IPS DF 4.7 (cell line): ENCODE measurements around the gene MRPL20.
"Not testable (repeated sequence)": the region's sequence is repeated elsewhere in the genome, so short reads cannot be mapped to it uniquely, and the experiment has no call there.

Experiments
- DNase-seq: peaks from one replicate; pipeline ENCODE4 v3.0.0-alpha.2; 2013; ENCODE audit warnings: low spot score; ENCODE audit errors: extremely low read depth

MRPL20 gene

DNA sequence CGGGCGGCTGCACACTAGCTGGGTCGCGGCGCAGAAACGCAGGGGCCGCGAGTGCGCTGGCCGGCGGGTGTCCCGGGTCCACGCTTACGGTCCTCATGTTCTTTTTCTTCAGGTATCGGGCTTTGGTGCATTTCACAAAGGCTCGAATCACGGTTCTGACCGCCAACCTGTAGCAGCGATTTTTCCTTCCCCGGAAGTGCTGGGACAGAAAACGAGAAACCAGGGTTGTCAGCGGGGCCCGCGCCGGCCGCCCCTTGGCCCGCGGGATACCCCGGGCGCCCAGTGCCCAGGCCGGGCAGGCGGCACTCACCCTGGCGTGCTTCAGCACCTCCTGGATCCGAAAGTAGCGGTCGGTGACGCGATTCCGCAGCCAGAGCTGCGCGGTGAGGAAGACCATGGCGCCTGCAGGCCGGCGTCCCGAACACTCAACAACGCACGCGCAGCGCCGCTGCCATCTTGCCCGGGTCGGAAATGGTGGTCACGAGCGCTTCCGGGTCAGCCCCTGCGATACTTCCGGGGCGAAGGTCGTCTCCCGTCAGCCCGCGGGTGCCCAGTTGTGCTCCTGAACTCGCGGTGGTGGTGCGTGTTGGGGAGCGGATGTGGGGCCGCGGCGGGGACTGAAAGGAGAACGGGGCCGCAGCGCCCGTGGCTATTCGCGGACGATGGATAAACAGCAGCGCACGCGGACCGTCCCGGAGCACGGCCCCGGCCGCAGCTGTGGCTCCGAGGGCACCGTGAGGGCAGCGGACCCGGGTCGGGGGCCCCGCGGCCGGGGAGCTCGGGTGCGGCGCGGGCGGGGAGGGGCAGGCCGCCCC, at the start of gene MRPL20:
Gene MRPL20 (minus strand): TSS at position 473 of the 815 bp plus-strand sequence. CDS start 76 bp downstream, at position 397.
- DNase-seq = peak; percentile 56

DNA sequence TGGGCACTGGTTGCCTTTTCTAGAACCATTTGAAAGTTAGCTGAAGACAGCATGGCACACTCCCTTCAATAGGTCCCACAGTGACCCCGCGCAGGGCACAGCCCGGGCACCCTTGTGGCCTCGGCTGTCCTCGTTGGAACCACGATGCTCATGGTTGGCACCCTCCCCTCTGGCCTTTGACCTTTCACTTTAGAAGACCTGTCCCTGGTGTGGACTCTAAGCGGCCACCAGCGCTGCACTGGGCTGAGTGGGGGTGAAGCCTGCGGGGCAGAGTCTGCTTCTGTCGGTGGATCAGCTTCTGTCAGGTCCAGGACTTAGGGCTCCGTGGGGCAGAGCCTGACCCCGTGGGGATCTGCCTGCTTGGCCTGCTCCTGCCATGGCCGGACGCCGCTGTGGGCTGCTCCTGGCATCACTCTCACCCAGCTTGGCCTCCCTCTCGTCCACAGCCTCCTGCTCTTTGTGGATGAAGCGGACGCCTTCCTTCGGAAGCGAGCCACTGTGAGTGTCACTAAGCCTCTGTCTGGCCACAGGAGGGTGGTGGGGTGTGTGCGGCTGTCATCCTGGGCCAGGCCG, 49.7 kb upstream of the MRPL20 start:
- not testable (repeated sequence) for DNase-seq

DNA sequence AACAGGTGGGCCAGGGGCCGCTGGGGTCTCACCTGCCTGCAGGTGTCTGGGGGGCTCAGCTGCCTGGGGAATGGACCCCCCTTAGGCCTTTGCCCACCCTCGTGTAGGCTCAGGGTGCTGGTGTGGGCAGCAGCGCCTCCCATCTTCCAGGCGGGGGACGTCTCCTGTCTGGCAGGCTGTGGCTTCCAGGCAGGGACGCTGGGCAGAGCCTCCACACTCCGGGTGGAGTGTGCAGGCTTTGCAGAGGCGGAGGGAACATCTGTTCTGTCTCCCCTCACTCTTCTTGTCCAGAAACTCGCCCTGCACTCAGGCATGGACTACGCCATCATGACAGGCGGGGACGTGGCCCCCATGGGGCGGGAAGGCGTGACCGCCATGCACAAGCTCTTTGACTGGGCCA, 48.8 kb upstream of the MRPL20 start:
- not testable (repeated sequence) for DNase-seq

DNA sequence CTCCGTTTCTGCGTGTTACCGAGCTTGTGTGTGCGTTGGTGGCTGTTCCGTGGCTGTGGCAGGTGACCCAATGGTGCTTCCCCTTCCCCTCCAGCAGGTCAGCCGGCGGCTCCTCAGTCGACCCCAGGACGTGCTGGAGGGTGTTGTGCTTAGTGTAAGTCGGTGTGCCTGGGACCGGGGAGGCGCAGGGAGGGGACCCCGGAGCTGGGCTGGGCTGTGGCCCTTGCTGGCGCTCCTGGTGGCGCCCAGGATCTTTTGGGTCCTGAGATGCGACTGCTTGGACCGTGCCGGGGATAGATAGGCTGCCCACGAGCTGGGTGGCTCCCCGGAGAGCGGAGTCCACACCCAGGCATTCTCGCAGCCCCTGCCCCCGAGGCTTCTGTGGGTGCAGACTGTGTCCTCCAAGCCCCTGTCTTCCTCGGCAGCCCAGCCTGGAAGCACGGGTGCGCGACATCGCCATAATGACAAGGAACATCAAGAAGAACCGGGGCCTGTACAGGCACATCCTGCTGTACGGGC, 48.3 kb upstream of the MRPL20 start:
- no peak for DNase-seq

DNA sequence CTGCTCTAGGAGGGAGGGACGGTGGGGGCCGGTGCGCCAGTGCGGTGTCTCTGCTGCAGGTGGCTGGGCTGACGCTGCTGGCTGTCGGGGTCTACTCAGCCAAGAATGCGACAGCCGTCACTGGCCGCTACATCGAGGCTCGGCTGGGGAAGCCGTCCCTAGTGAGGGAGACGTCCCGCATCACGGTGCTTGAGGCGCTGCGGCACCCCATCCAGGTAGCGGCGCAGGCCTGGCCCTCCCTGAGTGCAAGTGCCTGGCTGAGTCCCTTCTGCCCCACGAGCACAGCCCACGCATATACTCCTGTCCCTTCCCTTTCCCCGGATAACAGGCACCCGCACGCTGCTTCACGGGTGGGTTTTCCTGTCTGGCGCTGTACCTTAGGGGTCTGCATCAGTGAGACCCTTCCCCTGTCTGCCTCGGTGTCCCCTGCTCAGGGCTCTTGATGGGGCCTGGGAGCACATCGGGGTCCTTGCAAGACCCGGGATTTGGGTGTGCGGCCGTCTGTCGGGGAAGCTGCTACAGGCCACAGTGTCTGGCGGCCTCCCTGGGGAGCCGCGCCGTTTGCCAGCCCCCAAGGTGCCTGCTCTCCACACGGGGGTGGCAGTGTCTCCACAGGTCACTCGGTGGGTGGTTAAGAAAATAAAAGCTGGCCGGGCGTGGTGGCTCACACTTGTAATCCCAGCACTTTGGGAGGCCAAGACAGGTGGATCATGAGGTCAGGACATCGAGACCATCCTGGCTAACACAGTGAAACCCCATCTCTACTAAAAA, 47.4 kb upstream of the MRPL20 start:
- not testable (repeated sequence) for DNase-seq

DNA sequence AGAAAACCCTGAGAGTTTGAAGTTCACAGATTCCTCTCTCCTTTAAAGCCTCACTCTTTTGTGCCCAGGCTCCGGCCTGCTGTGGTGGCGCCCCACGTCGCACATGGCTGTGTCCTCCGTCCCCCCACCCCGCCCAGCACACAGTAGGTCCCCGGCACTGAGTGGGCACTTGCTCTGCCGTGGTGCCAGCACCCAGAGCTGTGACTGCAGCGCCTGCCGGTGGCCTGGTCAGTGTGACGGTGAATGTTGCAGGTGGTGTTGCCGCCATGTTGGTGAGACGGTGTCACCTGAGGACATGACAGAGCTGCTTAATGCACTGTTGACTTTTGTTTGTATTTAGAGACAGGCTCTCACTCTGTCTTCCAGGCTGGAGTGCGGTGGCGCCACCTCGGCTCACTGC, 45.8 kb upstream of the MRPL20 start:
- no peak for DNase-seq

DNA sequence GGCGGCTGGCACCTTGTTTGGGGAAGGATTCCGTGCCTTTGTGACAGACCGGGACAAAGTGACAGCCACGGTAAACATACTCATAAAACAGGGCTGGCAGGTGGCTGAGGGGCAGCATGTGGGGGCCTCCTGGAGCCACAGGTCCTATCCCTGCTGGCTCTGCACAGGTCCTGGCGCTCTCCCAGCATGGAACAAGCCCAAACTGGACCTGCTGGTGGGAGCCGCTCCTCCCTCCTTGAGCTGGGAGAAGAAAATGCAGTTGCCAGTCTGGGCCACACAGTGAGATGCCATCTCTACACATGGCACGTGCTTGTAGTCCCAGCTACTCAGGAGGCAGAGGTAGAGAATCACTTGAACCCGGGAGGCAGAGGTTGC, 45.3 kb upstream of the MRPL20 start:
- not testable (repeated sequence) for DNase-seq

DNA sequence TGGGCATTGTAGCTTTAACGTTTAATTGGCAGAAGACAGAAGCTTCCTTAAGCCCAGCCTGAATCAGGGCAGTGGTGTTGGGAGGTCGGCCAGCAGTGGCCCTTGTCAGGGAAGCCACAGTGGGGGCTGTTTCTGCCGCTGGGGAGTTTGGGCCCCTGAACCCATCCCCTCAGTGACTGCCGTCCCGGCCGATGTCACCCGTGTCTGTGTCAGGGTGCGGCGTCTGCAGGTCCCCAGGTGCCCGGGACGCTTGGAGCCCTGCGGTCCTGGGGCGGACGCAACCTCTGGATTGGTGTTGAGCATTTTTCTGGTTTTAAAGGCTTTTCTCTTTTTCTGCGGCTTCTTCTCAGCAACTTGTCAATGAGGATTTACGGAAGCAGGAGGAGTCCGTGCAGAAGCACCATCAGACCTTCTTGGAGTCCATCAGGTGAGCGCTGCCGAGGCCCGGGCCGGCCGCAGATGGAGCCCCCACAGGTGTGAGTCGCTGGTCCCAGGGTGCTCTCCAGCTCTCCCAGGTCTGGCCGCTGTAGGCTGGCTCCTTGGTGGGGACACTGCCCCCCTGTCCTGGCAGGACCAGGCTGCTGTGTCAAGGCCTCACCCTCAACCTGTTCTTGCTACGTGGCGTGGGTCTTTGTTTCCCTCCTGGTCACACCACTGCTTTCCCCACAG, 44.7 kb upstream of the MRPL20 start:
- DNase-seq = no peak

DNA sequence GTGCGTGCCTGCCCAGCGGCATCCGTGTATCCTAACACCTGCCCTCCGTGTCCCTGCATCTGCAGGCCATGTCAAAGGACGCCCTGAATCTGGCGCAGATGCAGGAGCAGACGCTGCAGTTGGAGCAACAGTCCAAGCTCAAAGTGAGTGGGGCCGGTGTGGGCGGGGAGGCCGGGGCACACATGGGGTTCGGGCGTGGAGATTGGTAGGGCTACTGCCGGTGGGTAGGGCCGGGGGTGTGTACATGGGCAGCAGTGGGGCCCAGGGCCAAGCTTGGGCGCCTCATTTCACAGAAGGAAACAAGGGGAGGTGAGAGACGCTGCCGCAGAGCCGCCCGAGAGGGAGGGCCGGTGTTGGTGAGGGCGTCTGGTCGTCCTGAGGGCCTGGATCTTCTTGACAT, 43.5 kb upstream of the MRPL20 start:
- DNase-seq = not testable (repeated sequence)

DNA sequence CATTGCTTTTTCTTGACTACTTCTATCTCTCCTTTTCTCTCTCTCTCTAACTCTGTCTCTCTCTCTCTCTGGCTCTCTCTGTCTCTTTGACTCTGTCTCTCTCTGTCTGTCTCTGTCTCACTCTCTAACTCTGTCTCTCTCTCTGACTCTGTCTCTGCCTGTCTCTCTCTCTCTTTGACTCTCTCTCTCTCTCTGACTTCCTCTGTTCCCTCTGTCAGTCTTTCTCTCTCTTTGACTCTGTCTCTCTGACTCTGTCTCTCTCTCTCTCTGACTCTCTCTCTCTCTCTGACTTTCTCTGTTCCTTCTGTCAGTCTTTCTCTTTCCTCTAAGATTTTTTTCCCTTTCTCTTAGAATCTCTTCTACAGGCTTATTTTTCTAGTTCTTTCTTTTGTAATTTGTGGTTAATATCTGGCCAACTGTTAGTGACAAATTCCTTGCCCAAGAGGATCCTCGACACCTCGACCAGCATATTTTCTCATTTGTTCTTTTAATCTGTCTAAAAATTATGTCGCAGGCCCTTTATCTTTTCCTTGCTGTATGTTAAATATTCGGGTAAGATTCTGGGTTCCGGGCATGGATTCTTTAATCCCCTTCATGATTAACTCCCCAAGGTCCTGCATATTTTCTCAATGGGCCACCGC, 42.1 kb upstream of the MRPL20 start, which contains the start of gene ATAD3C:
Gene ATAD3C (plus strand): TSS at position 591 of the 641 bp plus-strand sequence. CDS start 995 bp downstream, outside the sequence.
- no peak for DNase-seq

DNA sequence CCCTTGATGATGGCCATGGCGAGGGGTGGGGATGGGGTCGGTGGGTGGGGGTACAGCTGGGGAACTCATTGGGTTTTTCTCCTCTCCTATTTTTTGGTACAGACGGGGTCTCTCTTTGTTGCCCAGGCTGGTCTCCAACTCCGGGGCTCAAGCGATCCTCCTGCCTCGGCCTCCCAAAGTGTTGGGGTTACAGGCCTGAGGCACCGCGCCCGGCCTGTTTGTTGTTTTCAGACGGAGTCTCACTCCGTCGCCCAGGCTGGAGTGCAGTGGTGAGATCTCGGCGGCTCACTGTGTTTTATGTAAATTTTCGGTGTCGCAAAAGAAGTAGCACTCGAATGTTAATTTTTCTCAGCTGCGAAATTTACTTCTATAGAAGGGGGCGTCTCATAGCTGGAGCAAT, 39.5 kb upstream of the MRPL20 start:
- DNase-seq = not testable (repeated sequence)

DNA sequence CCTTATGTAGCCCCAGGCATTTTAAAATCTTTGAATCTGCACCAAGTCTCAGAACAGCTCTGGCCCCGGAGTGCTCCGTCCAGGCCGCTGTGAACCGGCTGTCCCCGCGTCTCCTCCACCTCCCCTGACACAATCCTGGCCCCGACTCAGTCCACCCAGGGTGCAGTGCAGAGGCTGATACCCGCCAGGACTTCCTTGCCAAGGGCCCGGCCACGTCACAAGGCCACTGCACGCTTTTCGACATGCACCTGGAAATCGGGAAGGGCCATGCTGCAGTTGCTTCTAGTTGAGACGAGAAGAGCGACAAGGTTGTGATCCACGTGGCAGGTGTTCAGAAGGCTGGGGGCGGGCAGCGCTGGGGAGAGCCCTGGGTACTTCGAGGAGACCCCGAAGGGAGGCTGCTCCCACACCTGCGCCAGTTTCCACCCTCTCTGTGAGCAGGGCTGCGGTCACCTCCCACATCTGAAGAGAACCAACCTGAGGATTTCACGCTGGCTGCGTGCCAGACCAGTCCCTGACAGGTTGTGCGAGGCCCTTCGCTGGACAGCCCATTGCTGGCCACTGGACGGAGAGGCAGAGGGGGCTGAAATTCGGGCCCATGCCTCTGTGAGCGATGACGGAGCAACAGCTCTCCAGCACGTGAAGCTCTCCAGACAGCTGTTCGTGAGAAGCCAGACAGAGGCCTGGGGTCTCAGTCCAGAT, 35.1 kb upstream of the MRPL20 start:
- no peak for DNase-seq

DNA sequence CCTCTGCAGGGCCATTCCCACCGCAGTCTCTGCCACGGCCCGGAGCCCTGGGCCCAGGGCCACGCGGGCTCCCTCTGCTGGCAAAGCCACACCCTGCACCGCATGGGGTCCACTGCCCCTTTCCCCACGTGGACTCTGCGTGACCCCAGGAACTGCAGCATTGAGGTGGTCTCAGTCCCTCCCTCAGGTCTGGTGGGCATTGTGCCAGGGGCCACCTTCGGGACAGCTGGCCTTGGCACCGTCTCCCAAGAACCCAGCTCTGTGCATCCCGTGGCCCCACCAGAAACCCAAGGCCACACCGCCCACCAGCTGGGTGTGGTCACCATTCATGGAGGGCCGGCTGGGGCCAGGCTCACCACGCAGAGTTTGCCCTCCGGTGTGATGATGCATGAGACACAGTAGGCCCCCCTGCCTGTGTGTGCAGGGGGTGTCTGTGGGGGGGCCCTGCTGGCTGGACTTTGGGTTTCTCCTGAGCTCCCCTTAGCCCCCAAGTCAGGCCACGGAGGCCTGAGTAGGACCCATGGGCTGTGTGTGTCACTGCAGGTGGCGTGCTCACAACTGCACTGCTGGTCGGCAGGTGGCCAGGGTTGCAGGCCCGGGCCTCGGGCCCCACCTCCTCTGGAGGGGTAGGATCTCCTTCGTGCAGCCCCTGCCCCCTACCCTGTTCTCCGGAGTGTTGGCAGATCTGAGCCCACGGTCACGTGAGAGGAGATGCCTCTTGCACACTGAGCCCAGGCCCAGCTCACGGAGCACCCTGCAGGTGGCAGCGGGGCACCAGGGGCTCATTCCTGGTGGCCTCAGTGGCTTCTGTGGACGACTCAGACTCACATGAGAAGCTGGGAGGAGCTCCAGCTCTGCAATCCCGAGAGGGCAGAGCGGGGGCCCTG, 34.2 kb upstream of the MRPL20 start:
- DNase-seq = no peak

DNA sequence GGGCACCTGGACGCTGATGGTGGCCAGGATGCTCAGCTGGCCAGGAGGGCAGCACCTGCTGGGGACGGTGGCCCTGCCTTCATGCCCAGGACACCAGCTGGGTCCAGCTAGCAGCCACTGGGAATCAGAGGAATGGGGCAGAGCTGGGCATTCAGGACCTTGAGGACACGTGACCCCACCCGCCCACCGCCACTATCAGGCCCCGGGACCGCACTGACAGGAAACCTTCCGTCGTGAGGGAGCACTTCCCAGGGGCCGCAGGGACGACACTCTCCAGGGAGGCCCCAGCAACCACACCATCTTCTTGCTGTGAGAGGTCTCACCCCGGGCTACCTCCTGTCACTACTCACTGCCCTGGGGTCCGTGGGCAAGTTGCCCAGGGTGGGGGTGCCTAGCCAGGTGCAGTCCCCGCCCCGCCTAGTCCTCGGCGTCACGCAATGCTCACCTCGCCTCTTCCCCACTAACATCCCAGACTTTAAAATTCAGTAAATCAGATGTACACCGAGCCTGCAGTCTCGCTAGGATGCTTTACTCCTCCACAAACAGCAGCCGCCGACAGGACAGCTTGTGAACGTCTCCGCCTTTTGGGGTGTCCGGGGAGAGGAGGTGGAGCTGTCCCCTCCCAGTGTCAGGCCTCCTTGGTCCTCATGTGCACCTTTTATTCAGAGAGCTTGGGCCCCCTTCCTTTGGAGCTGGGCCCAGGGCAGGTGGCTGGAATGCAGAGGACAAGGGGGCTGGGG, 33.3 kb upstream of the MRPL20 start:
- DNase-seq = no peak

DNA sequence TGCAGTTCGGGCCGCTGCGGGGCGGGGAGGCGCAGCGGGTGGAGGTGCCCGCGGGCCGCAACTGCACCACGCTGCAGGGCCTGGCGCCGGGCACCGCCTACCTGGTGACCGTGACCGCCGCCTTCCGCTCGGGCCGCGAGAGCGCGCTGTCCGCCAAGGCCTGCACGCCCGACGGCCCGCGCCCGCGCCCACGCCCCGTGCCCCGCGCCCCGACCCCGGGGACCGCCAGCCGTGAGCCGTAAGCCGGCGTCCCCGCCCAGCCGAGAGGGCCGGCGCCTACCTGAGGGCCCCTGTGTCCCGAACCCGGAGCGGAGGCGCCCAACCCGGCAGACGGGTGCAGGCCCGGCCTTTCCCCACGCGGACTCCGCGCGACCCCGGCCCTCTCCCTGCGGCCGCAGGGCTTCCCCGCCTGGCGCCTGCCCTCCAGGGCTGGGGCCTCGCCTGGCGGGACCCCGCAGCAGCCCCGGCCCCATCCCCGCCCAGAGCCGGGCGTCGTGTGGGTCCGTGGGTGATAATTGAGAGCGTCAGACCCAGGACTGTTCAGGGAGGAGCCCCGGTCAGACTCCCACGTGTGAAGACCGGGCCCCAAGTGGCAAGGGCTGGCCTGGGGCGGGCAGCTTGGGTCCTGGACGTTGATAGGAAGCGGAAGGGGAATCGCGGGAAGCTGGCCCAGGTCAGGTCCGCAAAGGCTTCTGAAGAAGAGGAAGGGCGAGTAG, 32.6 kb upstream of the MRPL20 start:
- no peak for DNase-seq

DNA sequence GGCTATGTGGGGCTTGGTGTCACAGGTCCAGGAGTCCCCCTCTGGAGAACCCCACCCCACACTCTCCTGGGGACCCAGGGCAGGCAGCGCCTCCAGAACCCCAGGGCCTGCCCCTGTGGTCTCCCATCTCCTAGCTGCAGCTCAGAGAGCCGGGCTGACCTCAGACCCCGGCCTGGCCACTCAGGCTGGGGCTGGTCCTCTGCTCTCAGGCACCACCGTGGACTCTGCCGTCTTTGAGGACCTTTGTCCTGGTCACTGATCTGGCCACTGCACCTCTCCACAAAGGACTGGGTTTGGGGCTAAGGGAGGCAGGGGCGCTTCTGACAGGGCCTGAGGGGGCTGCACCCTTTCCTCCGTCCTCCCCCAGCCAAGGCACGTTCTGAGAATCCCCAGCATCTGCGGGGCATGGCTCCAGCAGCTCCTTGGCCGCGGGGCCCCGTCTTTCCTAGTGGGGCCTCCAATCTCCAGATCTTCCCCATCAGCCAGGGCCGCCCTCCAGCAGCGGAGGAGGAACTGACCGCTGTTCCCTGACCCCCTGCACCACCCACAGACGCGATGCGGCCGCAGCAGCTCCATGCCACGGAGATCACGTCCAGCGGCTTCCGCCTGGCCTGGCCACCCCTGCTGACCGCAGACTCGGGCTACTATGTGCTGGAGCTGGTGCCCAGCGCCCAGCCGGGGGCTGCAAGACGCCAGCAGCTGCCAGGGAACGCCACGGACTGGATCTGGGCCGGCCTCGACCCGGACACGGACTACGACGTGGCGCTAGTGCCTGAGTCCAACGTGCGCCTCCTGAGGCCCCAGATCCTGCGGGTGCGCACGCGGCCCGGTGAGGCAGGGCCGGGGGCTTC, 31.7 kb upstream of the MRPL20 start:
- DNase-seq = no peak

DNA sequence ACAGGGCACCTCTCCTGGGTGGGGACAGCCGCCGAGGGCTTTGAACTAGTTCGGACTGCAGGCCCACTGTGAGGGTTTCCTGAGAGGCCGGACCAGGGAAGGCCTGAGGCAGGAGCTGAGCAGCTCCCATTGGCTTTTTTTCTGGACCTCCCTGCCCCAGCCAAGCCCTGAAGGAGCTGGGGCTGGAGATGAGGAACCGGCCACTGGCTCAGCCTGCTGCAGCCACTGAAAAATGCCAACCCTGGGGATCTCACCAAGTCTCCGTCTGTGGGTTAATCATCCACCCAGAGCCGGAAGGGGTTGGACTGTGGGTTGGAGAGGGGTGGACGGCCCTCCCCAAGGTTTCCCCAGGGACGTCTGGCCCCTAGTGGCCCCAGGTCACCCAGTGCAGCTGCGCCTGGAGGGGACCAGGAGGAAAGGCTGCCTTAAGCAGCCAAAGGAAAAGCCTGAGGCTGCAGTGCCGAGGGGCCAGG, 30.8 kb upstream of the MRPL20 start:
- DNase-seq = no peak
